HG03565 (cell line): ENCODE data around the gene FOXL2.
"Not testable (repeated sequence)": the region's sequence is repeated elsewhere in the genome, so short reads cannot be mapped to it uniquely, and the experiment has no call there.

ENCODE experiments used
- ATAC-seq: cut with Tn5 transposase; IDR thresholded peaks from one replicate; pipeline ENCODE4 v1.9.1; 2021; ENCODE audit warnings: mild to moderate bottlenecking, moderate library complexity; ENCODE audit not compliant: unreplicated experiment

Gene FOXL2

GRCh38 chr3:138933981-138934691 is 12.8 kb downstream of the FOXL2 start:
- no peak for ATAC-seq

- ATAC-seq, result no peak
These were observed 13.8 kb downstream of the FOXL2 start for GRCh38 chr3:138933068-138933668.

GRCh38 chr3:138928727-138929372 is 18.1 kb downstream of the FOXL2 start:
- no peak for ATAC-seq

- peak; percentile 82 for ATAC-seq
These were observed 23.4 kb downstream of the FOXL2 start for GRCh38 chr3:138923531-138923994.

GRCh38 chr3:138922400-138922799 is 24.5 kb downstream of the FOXL2 start:
- ATAC-seq, result not testable (repeated sequence)

- ATAC-seq, result no peak
These were observed 25.3 kb downstream of the FOXL2 start for GRCh38 chr3:138921316-138922292.

GRCh38 chr3:138919325-138919724 is 27.6 kb downstream of the FOXL2 start:
- no peak for ATAC-seq

- no peak for ATAC-seq
These were observed 30.1 kb downstream of the FOXL2 start for GRCh38 chr3:138916824-138917223.

- peak; percentile 65 for ATAC-seq
These were observed 31.1 kb downstream of the FOXL2 start for GRCh38 chr3:138915503-138916498.

GRCh38 chr3:138914870-138915502 is 32.0 kb downstream of the FOXL2 start:
- peak; percentile 17 for ATAC-seq

- ATAC-seq, result no peak
These were observed 33.2 kb downstream of the FOXL2 start for GRCh38 chr3:138913766-138914165.

- ATAC-seq, result no peak
These were observed 34.7 kb downstream of the FOXL2 start for GRCh38 chr3:138912237-138912636.

GRCh38 chr3:138911621-138912020 is 35.3 kb downstream of the FOXL2 start:
- no peak for ATAC-seq

- no peak for ATAC-seq
These were observed 37.0 kb downstream of the FOXL2 start for GRCh38 chr3:138909904-138910303.

GRCh38 chr3:138908846-138909245 is 38.1 kb downstream of the FOXL2 start:
- no peak for ATAC-seq

GRCh38 chr3:138907539-138907938 is 39.4 kb downstream of the FOXL2 start:
- ATAC-seq, result no peak

GRCh38 chr3:138902171-138902570 is 44.8 kb downstream of the FOXL2 start:
- no peak for ATAC-seq

GRCh38 chr3:138901567-138901966 is 45.4 kb downstream of the FOXL2 start:
- no peak for ATAC-seq

GRCh38 chr3:138899351-138899991 is 47.5 kb downstream of the FOXL2 start:
- no peak for ATAC-seq
